Esophagus squamous epithelium (tissue), 5 donors: ENCODE data around the gene DIAPH3. TPM values are rescaled to one million over a fixed set of nuclear protein-coding genes. Genes with fewer than 3 reads are reported as not detected.

Source experiments
- DNase-seq: peaks from one replicate; lab custom pipeline; 2025; lab: John Stamatoyannopoulos, UW
- H3K27ac ChIP-seq, 4 donors: fragments of 200-600 bp; sonication (generic); one replicate each; pipeline ENCODE4 v1.5.1; 2016 to 2019; ENCODE audit warnings: mild to moderate bottlenecking in 1 of 4
- H3K27me3 ChIP-seq, 4 donors: fragments of 200-600 bp; sonication (generic); 1 replicate in 3 of 4; 2 replicates in 1 of 4; pipeline versions ENCODE4 v1.5.1 to v1.6.0; 2017 to 2021; ENCODE audit warnings: antibody characterized with exemption in 1 of 4
- H3K36me3 ChIP-seq, 3 donors: fragments of 200-600 bp; sonication (generic); one replicate each; pipeline ENCODE4 v1.5.1; 2016 to 2019
- H3K4me1 ChIP-seq, 3 donors: fragments of 200-600 bp; sonication (generic); one replicate each; pipeline ENCODE4 v1.5.1; 2017 to 2019
- H3K4me3 ChIP-seq, 4 donors: fragments of 200-600 bp; sonication (generic); 1 replicate in 3 of 4; 2 replicates in 1 of 4; pipeline ENCODE4 v1.5.1; 2016 to 2019; ENCODE audit warnings: mild to moderate bottlenecking in 2 of 4, moderate library complexity in 1 of 4
- H3K9me3 ChIP-seq, 3 donors: fragments of 200-600 bp; sonication (generic); one replicate each; pipeline ENCODE4 v1.5.1; 2016 to 2019
- CTCF ChIP-seq, 6 experiments: fragments of 450-650 bp in 4 of 6; fragments of 200-600 bp in 2 of 6; sonication (generic) in 2 of 6; IDR thresholded peaks; one replicate each; pipeline ENCODE4 v1.5.1; 2016 to 2019; ENCODE audit warnings: antibody characterized with exemption in 6 of 6, mild to moderate bottlenecking in 4 of 6, moderate library complexity in 4 of 6
- POLR2A ChIP-seq, 4 donors: fragments of 450-650 bp; IDR thresholded peaks; one replicate each; pipeline ENCODE4 v1.6.1; 2017; ENCODE audit warnings: antibody characterized with exemption in 4 of 4, mild to moderate bottlenecking in 4 of 4, moderate library complexity in 3 of 4
- WGBS, 2 donors: methylation state at CpG; one replicate each; pipeline ENCODE4 v1.1.5; 2018; 5-methylcytosine and 5-hydroxymethylcytosine counted together
- intact Hi-C: fragments of 100-400 bp; cut with DNase I; formaldehyde crosslinking; loops from one replicate; pipeline ENCODE4 v1.15.0; 2022
- total RNA-seq, 4 donors: library from RNA; depleted of rRNA; stranded (reverse); fragments of >200 nt; gene quantifications; one replicate each; pipeline ENCODE4 v1.1.0, GENCODE V29; 2016
- donor health status: DM: yes; HTN: yes; CAD: no.

DIAPH3 gene
- total RNA-seq, 4 donors from 2014 or later, result 2.2 to 11.1 (median 4.0) TPM

GRCh38 chr13:59873856-59874255 lies 289.9 kb downstream of the DIAPH3 start:
- no peak overlapping the region for H3K4me3 ChIP-seq
- no peaks in the 10 kb centered on the region for H3K27me3 ChIP-seq
- 76 to 87% methylated on average over 7 of the region's 7 CpGs for WGBS, 2 donors
- no peak for DNase-seq
- H3K27ac ChIP-seq, result no peak overlapping the region
- no peaks in the 10 kb centered on the region for H3K36me3 ChIP-seq
- no peaks in the 10 kb centered on the region for H3K4me1 ChIP-seq
- intact Hi-C loops, result no loop called here
- H3K9me3 ChIP-seq, result no peaks in the 10 kb centered on the region
- no peak for TF ChIP-seq POLR2A (IDR thresholded peaks at IDR 0.05)

- no peak for TF ChIP-seq CTCF (IDR thresholded peaks at IDR 0.05)
- no peak for TF ChIP-seq POLR2A (IDR thresholded peaks at IDR 0.05)
- intact Hi-C loops, result no loop called here
- Histone ChIP-seq H3K9me3 (no peaks in the 10 kb centered on the region), H3K27ac (no peak overlapping the region), H3K36me3 (no peaks in the 10 kb centered on the region), H3K4me1 (no peaks in the 10 kb centered on the region), H3K4me3 (no peak overlapping the region), H3K27me3 (no peaks in the 10 kb centered on the region)
- 58 to 62% methylated on average over 3 of the region's 3 CpGs for WGBS, 2 donors
- no peak for DNase-seq
Observed at GRCh38 chr13:59873309-59873708, 290.4 kb downstream of the DIAPH3 start.

- no peak overlapping the region for H3K27ac ChIP-seq
- H3K4me1 ChIP-seq, result no peaks in the 10 kb centered on the region
- no peaks in the 10 kb centered on the region for H3K27me3 ChIP-seq
- no peaks in the 10 kb centered on the region for H3K36me3 ChIP-seq
- no peak overlapping the region for H3K4me3 ChIP-seq
- TF ChIP-seq POLR2A (IDR thresholded peaks at IDR 0.05) (no peak), CTCF (IDR thresholded peaks at IDR 0.05) (no peak)
- DNase-seq, result no peak
- 70 to 72% methylated on average over 5 of the region's 5 CpGs for WGBS, 2 donors
- no peaks in the 10 kb centered on the region for H3K9me3 ChIP-seq
- intact Hi-C loops, result no loop called here
Observed at GRCh38 chr13:59867867-59868266, 295.9 kb downstream of the DIAPH3 start.

DNA sequence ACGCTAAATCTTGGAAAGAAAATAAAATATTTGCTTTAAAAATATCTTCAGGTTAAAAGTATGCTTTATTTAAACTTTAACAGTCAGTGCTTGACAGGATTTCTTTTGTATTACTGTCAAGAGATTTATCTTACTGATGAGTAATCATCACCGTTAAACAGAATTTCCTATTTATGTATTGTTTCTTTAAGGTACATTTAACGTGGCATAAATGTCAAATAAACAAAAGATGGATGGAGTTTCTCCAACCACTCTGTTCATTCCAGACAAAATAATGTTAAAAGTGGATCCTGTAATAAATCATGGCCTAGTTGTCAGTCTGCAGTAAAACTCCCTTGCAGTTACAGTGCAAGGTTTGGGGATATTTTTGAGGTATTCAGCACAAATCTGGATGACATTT lies 298.3 kb downstream of the DIAPH3 start:
- TF ChIP-seq CTCF (IDR thresholded peaks at IDR 0.05) (no peak), POLR2A (IDR thresholded peaks at IDR 0.05) (no peak)
- no peak for DNase-seq
- 8 to 24% methylated on average over 3 of the region's 3 CpGs for WGBS, 2 donors
- intact Hi-C loops, result no loop called here
- H3K9me3 ChIP-seq, result no peaks in the 10 kb centered on the region
- H3K4me1 ChIP-seq, result no peaks in the 10 kb centered on the region
- H3K27me3 ChIP-seq, result no peaks in the 10 kb centered on the region
- H3K4me3 ChIP-seq, result no peak overlapping the region
- no peaks in the 10 kb centered on the region for H3K36me3 ChIP-seq
- H3K27ac ChIP-seq, result no peak overlapping the region

DNA sequence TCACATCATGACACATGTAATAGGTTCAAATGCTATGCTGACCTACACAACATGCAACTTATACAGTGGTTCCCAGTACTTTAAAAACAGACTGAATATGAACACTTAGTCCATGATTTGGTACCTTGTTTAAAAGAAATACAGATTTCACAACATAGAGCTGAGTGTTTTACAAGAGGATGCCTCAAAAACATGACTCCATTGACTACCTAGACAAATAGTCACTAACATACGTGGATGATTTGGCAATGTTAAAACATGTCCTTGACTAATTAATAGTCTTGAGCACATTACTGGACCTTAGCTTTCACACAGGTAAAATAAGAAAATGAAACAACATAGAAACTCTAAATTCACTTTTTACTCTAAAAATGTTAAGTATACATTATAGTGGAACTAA lies 300.1 kb downstream of the DIAPH3 start:
- DNase-seq, result no peak

More for the DNA sequence above, 300.1 kb downstream of the DIAPH3 start:
- Histone ChIP-seq H3K27me3 (no peaks in the 10 kb centered on the region), H3K4me3 (no peak overlapping the region), H3K36me3 (no peaks in the 10 kb centered on the region), H3K27ac (no peak overlapping the region), H3K4me1 (no peaks in the 10 kb centered on the region), H3K9me3 (no peaks in the 10 kb centered on the region)
- TF ChIP-seq POLR2A (IDR thresholded peaks at IDR 0.05), result no peak
- TF ChIP-seq CTCF (IDR thresholded peaks at IDR 0.05), result no peak
- intact Hi-C loops, result no loop called here
- 79 to 96% methylated on average over 1 of the region's 1 CpG for WGBS, 2 donors
